SK-N-SH treated with all-trans-retinoic acid at 6 μM for 48 hours (cell line): ENCODE data around the gene LENEP.

Experiments used
- ATAC-seq: fragments of 200-7000 bp; cut with Tn5 transposase; 3 replicates; pipeline ENCODE4 v1.9.1; 2020; ENCODE audit warnings: mild to moderate bottlenecking, moderate library complexity
- ARNTL ChIP-seq: fragments of 450-650 bp; formaldehyde crosslinking; IDR thresholded peaks from 2 replicates; pipeline ENCODE4 v1.5.0; 2020; ENCODE audit warnings: low read depth, mild to moderate bottlenecking, moderate library complexity, borderline replicate concordance
- BACH2 ChIP-seq: fragments of 250-450 bp; sonication (Bioruptor Pico); IDR thresholded peaks from 2 replicates; pipeline ENCODE4 v1.9.0; 2021; ENCODE audit warnings: mild to moderate bottlenecking, borderline replicate concordance
- CREB5 ChIP-seq: fragments of 250-450 bp; sonication (Bioruptor Pico); IDR thresholded peaks from 2 replicates; pipeline ENCODE4 v1.5.1; 2020; ENCODE audit warnings: low read depth, mild to moderate bottlenecking, moderate library complexity
- CSDC2 ChIP-seq: fragments of 250-450 bp; sonication (Bioruptor Pico); IDR thresholded peaks from 2 replicates; pipeline ENCODE4 v1.5.0; 2020; ENCODE audit warnings: mild to moderate bottlenecking, moderate library complexity
- CSRNP3 ChIP-seq: fragments of 250-450 bp; sonication (Bioruptor Pico); IDR thresholded peaks from 2 replicates; pipeline ENCODE4 v1.5.1; 2021; ENCODE audit warnings: mild to moderate bottlenecking, moderate library complexity
- ESRRG ChIP-seq: fragments of 250-450 bp; sonication (Bioruptor Pico); IDR thresholded peaks from 2 replicates; pipeline ENCODE4 v1.6.1; 2021; ENCODE audit warnings: mild to moderate bottlenecking
- GLIS3 ChIP-seq: fragments of 250-450 bp; sonication (Bioruptor Pico); IDR thresholded peaks from 2 replicates; pipeline ENCODE4 v1.5.0; 2020; ENCODE audit warnings: mild to moderate bottlenecking, moderate library complexity
- ISL1 ChIP-seq: fragments of 250-450 bp; sonication (Bioruptor Pico); IDR thresholded peaks from 2 replicates; pipeline ENCODE4 v2.1.2; 2022; ENCODE audit warnings: mild to moderate bottlenecking, moderate library complexity
- OSR1 ChIP-seq: fragments of 250-450 bp; sonication (Bioruptor Pico); IDR thresholded peaks from 2 replicates; pipeline ENCODE4 v1.8.0; 2022; ENCODE audit warnings: moderate library complexity, mild to moderate bottlenecking, inconsistent platforms
- POU6F1 ChIP-seq: fragments of 250-450 bp; sonication (Bioruptor Pico); IDR thresholded peaks from 2 replicates; pipeline ENCODE4 v1.8.0; 2021; ENCODE audit warnings: low read depth, mild to moderate bottlenecking, moderate library complexity, borderline replicate concordance
- SNAI2 ChIP-seq: fragments of 250-450 bp; sonication (Bioruptor Pico); IDR thresholded peaks from 2 replicates; pipeline ENCODE4 v1.5.0; 2020; ENCODE audit warnings: mild to moderate bottlenecking, moderate library complexity
- TCF4 ChIP-seq: fragments of 250-450 bp; sonication (Bioruptor Pico); IDR thresholded peaks from 2 replicates; pipeline ENCODE4 v1.8.0; 2021; ENCODE audit warnings: mild to moderate bottlenecking, moderate library complexity, borderline replicate concordance
- TOX ChIP-seq: fragments of 250-450 bp; sonication (Bioruptor Pico); IDR thresholded peaks from 2 replicates; pipeline ENCODE4 v1.8.0; 2021; ENCODE audit warnings: mild to moderate bottlenecking, moderate library complexity, borderline replicate concordance
- TSHZ2 ChIP-seq: fragments of 250-450 bp; sonication (Bioruptor Pico); IDR thresholded peaks from 2 replicates; pipeline ENCODE4 v1.5.0; 2020; ENCODE audit warnings: mild to moderate bottlenecking, moderate library complexity
- ZC3H10 ChIP-seq: fragments of 250-450 bp; sonication (Bioruptor Pico); IDR thresholded peaks from 2 replicates; pipeline ENCODE4 v1.5.1; 2021; ENCODE audit warnings: mild to moderate bottlenecking, moderate library complexity
- ZFP3 ChIP-seq: fragments of 250-450 bp; sonication (Bioruptor Pico); IDR thresholded peaks from 2 replicates; pipeline ENCODE4 v1.5.0; 2020; ENCODE audit warnings: mild to moderate bottlenecking, moderate library complexity
- ZNF565 ChIP-seq: fragments of 450-650 bp; formaldehyde crosslinking; conservative IDR thresholded peaks from 2 replicates; pipeline ENCODE4 v1.5.0; 2020; ENCODE audit warnings: low read depth, mild to moderate bottlenecking, moderate library complexity
- ZNF70 ChIP-seq: fragments of 450-650 bp; formaldehyde crosslinking; IDR thresholded peaks from 2 replicates; pipeline ENCODE4 v1.5.0; 2020; ENCODE audit warnings: mild to moderate bottlenecking, moderate library complexity
- ZNF8 ChIP-seq: fragments of 450-650 bp; formaldehyde crosslinking; IDR thresholded peaks from 2 replicates; pipeline ENCODE4 v1.5.0; 2020; ENCODE audit warnings: mild to moderate bottlenecking, moderate library complexity

The LENEP gene

GRCh38 chr1:154992721-154993571 lies 440 bp upstream of the LENEP start:
- peak; percentile 61 for ATAC-seq
- TF ChIP-seq ZC3H10 (CRISPR knock-in tag), result no peak
- TF ChIP-seq POU6F1, result no peak
- TF ChIP-seq GLIS3 (CRISPR knock-in tag), result no peak
- no peak for TF ChIP-seq TCF4 (CRISPR knock-in tag)
- no peak for TF ChIP-seq CSRNP3
- no peak for TF ChIP-seq ARNTL
- no peak for TF ChIP-seq ZNF565 (CRISPR knock-in tag)
- no peak for TF ChIP-seq CSDC2 (CRISPR knock-in tag)
- no peak for TF ChIP-seq SNAI2 (CRISPR knock-in tag)
- no peak for TF ChIP-seq ZFP3 (CRISPR knock-in tag)
- TF ChIP-seq ZNF70 (CRISPR knock-in tag), result no peak
- no peak for TF ChIP-seq BACH2 (CRISPR knock-in tag)
- no peak for TF ChIP-seq TSHZ2 (CRISPR knock-in tag)
- TF ChIP-seq, all 23 proteins: peak for 0

GRCh38 chr1:154994269-154994587 lies 842 bp downstream of the LENEP start:
- TF ChIP-seq ISL1 (CRISPR knock-in tag) (no peak), SNAI2 (CRISPR knock-in tag) (no peak), TSHZ2 (CRISPR knock-in tag) (no peak), ZNF70 (CRISPR knock-in tag) (no peak), CSDC2 (CRISPR knock-in tag) (no peak), POU6F1 (no peak), ZNF8 (CRISPR knock-in tag) (no peak), TOX (CRISPR knock-in tag) (no peak), CSRNP3 (no peak), CREB5 (CRISPR knock-in tag) (no peak), TCF4 (CRISPR knock-in tag) (no peak), OSR1 (CRISPR knock-in tag) (no peak), GLIS3 (CRISPR knock-in tag) (no peak), BACH2 (CRISPR knock-in tag) (no peak), ESRRG (CRISPR knock-in tag) (no peak)
- TF ChIP-seq, all 23 proteins: peak for 0
- no peak for ATAC-seq
